Cardiac muscle cell (in vitro differentiated cells and primary cell): ENCODE measurements around the gene APOC4. TPM values are rescaled to one million over a fixed set of nuclear protein-coding genes. Genes with fewer than 3 reads are reported as not detected.

Source experiments
- DNase-seq, 2 donors: peaks; one replicate each; pipeline versions ENCODE4 v3.0.0 to v3.0.0-alpha.2; 2010 to 2017; ENCODE audit warnings: low read depth in 1 of 2, low spot score in 1 of 2
- H3K27ac ChIP-seq: fragments of 200-600 bp; sonication (generic); 2 replicates; pipeline ENCODE4 v1.5.1; 2016
- H3K27me3 ChIP-seq: fragments of 200-600 bp; sonication (generic); 2 replicates; pipeline ENCODE4 v1.6.0; 2016; ENCODE audit warnings: control low read depth
- H3K36me3 ChIP-seq: fragments of 200-600 bp; sonication (generic); 2 replicates; pipeline ENCODE4 v1.5.1; 2016; ENCODE audit warnings: control low read depth
- H3K4me1 ChIP-seq: fragments of 200-600 bp; sonication (generic); 2 replicates; pipeline ENCODE4 v1.8.1; 2017; ENCODE audit warnings: low read depth, mild to moderate bottlenecking, mixed run types
- H3K4me3 ChIP-seq: fragments of 200-600 bp; sonication (generic); 2 replicates; pipeline ENCODE4 v1.5.1; 2016; ENCODE audit warnings: mild to moderate bottlenecking
- H3K9me3 ChIP-seq: fragments of 200-600 bp; sonication (generic); 2 replicates; pipeline ENCODE4 v1.5.1; 2017; ENCODE audit warnings: low read depth, mild to moderate bottlenecking, control low read depth
- CTCF ChIP-seq: IDR thresholded peaks from 2 replicates; pipeline ENCODE4 v1.5.1; 2012; ENCODE audit warnings: low read depth, mild to moderate bottlenecking, low read length
- polyA plus RNA-seq: library from polyadenylated mRNA; unstranded; fragments of >200 nt; fragmentation: Nextera tagmentation; extraction: Ambion mirVana; gene quantifications from 2 replicates; pipeline ENCODE4 v1.2.1, GENCODE V29; 2016
- total RNA-seq: library from RNA; depleted of rRNA; stranded (reverse); fragments of >200 nt; gene quantifications from 2 replicates; pipeline ENCODE4 v1.2.3, GENCODE V29; 2016

APOC4 gene
- not detected in 2 replicates for total RNA-seq
- not detected in 2 replicates for polyA plus RNA-seq

GRCh38 chr19:44942067-44942571 is at the start of gene APOC4:
APOC4 (plus strand) TSS chr19:44942237; CDS start chr19:44942278, 41 bp downstream.
- no peaks in the 10 kb centered on the region for H3K27me3 ChIP-seq

GRCh38 chr19:44892932-44893331 is 49.1 kb upstream of the APOC4 start:
- H3K36me3 ChIP-seq: peaks cover 37% of the 10 kb centered on the region
- H3K9me3 ChIP-seq: no peaks in the 10 kb centered on the region
- H3K4me3 ChIP-seq: no peak overlapping the region
- TF ChIP-seq CTCF: no peak
- no peaks in the 10 kb centered on the region for H3K27me3 ChIP-seq
- no peak overlapping the region for H3K27ac ChIP-seq
- H3K4me1 ChIP-seq: peaks cover 8% of the 10 kb centered on the region
- no peak for DNase-seq

More at GRCh38 chr19:44942067-44942571, at the start of gene APOC4:
- no peak for DNase-seq
- Histone ChIP-seq H3K4me1 (no peaks in the 10 kb centered on the region), H3K9me3 (no peaks in the 10 kb centered on the region), H3K36me3 (no peaks in the 10 kb centered on the region), H3K27ac (no peak within 1 kb of the TSS), H3K4me3 (no peak within 1 kb of the TSS)
- no peak for TF ChIP-seq CTCF

- Histone ChIP-seq H3K36me3 (peaks cover 40% of the 10 kb centered on the region), H3K4me3 (no peak overlapping the region), H3K4me1 (peaks cover 8% of the 10 kb centered on the region), H3K9me3 (no peaks in the 10 kb centered on the region), H3K27ac (no peak overlapping the region), H3K27me3 (no peaks in the 10 kb centered on the region)
- DNase-seq: no peak
- TF ChIP-seq CTCF: no peak
These were observed 48.5 kb upstream of the APOC4 start for GRCh38 chr19:44893332-44894051.

- Histone ChIP-seq H3K27me3 (no peaks in the 10 kb centered on the region), H3K27ac (no peak overlapping the region), H3K4me1 (peaks cover 8% of the 10 kb centered on the region), H3K4me3 (no peak overlapping the region), H3K36me3 (peaks cover 40% of the 10 kb centered on the region), H3K9me3 (no peaks in the 10 kb centered on the region)
- DNase-seq: no peak
- no peak for TF ChIP-seq CTCF
These were observed 48.0 kb upstream of the APOC4 start for GRCh38 chr19:44894052-44894400.

GRCh38 chr19:44894946-44895345 is 47.1 kb upstream of the APOC4 start:
- H3K9me3 ChIP-seq: no peaks in the 10 kb centered on the region
- H3K4me3 ChIP-seq: no peak overlapping the region
- DNase-seq: no peak
- H3K27ac ChIP-seq: no peak overlapping the region
- H3K27me3 ChIP-seq: no peaks in the 10 kb centered on the region
- H3K36me3 ChIP-seq: peaks cover 40% of the 10 kb centered on the region
- no peak for TF ChIP-seq CTCF
- peaks cover 6% of the 10 kb centered on the region for H3K4me1 ChIP-seq
